HG03354 (cell line): ENCODE results near the gene KRTAP10-3.

Experiments
- ATAC-seq: cut with Tn5 transposase; IDR thresholded peaks from one replicate; pipeline ENCODE4 v1.9.1; 2021; ENCODE audit warnings: mild to moderate bottlenecking; ENCODE audit not compliant: unreplicated experiment, poor library complexity, severe bottlenecking

Gene KRTAP10-3

DNA sequence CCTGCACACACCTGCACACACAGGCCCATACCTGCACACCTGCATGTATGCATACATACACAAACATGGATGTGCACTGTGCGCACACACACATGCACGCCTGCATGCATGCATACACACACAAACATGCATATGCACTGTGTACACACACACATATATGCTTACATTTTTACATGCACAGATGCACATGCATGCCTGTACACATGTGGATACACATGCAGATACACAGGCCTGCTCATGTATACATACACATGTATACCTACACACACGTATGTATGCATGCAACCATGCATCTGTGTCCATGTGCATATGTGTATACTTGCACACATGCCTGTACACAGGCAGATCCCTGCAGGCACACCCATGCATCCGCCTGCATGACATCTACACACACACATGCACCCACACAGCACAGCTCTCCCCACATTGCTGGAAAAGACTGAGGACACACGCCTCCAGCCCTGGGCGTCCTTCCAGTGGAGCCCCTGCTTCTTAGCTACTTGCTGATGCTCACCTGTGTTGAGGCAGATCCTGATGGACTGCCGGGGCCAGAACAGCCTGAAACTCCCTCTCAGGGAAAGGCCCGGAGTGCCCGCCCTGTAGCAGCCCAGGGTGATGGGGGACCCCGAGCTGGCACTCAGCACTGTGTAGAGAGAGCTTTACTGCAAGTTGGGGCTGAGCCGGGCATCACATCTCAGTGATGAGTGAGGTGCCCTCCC is 47.2 kb downstream of the KRTAP10-3 start:
- ATAC-seq: no peak

GRCh38 chr21:44510508-44511218 is 47.9 kb downstream of the KRTAP10-3 start:
- ATAC-seq: no peak

DNA sequence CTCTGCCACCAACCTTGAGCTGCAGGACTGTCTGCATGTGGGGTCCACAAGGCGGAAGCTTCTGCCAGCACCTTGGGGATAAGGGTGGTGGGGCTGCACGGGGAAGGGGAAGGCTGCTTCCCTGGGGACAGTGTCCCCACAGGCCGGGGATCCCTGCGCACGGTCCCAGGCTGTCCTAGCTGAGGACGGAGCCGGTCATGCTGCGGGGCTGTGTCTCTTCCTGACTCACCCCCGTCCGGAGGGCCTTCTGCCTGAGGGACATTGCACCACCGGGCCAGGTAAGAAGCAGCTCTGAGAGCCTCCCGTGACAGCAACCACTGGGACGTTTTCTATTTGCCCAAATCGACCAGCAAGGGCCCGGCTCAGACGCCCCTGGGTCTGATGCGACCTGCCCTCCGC is 48.5 kb downstream of the KRTAP10-3 start:
- ATAC-seq: no peak

DNA sequence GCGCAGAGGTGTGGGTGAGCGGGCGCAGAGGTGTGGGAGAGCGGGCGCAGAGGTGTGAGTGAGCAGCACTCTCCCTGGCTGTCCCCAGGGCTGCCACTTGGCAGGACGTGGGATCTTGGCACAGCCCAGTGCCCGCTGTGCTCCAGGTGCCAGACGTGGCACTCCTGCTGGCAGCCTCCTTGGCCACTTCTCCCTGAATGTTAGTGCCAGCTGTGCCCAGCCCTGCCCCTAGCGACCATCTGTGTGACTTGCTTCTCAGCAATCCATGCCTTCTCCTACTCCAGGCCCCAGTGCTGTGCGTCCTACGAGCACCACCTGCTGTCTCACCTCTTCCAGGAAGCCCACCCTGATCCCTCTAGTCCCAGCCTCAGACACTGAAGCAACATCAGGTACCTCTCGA is 49.1 kb downstream of the KRTAP10-3 start:
- ATAC-seq: no peak

DNA sequence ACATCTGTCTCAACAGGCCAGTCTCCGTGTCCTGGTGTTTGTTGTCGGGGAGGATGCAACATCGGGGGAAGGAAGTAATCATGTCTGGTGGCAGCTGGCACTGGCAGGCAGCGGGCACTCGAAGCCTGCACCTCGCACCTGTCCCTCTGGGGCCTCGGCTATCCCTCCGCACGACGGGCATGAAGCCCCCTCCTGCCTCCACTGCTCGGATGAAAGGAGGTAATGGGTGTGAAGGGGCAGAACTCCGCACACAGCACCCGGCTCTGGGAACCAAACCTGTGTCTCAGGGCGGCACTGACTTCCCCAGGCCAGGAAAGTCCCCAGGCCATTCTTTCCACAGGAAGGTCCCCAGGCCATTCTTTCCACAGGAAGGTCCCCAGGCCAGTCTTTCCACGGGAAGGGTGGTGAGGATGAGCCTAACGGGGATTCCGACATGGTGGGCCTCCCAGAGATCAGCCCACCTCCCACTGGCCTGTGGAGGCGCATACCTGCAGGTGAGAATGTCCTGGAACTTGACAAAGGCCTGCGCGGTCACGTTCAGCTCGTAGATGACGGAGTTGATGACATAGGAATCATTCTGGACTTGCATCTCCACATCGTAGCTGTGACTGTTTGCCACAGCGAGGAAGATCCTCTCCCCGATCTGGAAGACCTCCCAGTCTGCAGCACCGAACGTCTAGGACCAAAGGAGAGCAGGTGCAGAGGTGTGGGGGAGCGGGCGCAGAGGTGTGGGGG is 49.7 kb downstream of the KRTAP10-3 start:
- no peak for ATAC-seq

GRCh38 chr21:44508426-44508710 is 50.2 kb downstream of the KRTAP10-3 start:
- no peak for ATAC-seq
